ENCODE measurements around the gene PRRT1B.

Gene PRRT1B

GRCh38 chr9:131601683-131602181 lies 56.4 kb downstream of the PRRT1B start:
- DNase-seq, result no peak

DNA sequence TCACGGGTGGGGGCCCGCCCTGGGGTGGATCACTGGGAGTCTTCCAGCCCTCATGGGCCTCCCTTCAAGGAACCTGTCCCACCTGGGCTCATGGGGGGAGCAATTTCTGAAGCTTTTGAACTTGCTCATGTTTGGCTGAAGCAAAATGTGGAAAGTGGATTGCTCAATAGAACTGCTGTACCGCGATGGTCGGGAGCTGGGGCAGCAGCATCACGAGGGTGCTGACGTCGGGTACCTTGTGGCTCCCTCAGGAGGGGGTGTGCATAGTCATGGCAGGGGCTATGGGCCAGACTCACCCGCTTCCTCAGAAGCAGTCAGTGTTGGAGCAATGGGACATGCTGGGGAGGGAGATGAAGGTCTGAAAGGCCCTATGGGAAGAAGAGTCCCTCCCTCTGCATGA lies 57.9 kb downstream of the PRRT1B start:
- no peak for DNase-seq

GRCh38 chr9:131603711-131604439 lies 58.6 kb downstream of the PRRT1B start:
- no peak for DNase-seq

DNA sequence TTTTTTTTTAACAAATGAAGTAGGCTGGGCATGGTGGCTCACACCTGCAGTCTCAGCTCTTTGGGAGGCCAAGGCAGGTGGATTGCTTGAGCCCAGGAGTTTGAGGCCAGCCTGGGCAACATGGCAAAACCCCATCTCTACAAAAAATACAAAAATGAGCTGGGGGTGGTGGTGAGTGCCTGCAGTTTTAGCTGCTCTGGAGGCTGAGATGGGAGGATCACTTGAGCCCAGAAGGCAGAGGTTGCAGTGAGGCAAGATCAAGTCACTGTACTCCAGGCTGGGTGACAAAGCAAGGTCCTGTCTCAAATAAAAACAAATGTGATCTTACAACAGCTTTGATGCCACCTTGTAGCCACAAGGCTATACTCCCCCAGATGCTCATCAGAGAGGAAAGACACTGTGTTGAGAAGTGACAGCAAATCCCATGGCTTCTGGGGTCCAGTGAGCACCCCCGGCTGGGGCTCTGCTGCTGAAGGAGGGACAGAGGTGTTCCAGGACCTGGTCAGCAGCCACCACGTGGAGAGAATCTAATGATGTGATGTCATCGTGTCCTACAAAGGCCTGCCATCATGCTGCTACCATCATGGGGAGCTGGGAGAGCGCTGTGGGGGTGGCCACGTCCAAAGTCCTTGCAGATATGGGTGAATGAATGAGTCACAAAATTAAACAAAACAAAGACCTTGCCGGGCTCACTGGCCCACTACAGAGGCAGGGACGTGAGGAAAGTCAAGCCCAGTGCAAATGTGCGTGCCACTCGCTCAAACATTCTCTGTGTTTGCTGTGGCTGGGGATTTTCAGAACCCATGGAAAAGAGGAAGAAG lies 60.7 kb downstream of the PRRT1B start:
- no peak for DNase-seq

DNA sequence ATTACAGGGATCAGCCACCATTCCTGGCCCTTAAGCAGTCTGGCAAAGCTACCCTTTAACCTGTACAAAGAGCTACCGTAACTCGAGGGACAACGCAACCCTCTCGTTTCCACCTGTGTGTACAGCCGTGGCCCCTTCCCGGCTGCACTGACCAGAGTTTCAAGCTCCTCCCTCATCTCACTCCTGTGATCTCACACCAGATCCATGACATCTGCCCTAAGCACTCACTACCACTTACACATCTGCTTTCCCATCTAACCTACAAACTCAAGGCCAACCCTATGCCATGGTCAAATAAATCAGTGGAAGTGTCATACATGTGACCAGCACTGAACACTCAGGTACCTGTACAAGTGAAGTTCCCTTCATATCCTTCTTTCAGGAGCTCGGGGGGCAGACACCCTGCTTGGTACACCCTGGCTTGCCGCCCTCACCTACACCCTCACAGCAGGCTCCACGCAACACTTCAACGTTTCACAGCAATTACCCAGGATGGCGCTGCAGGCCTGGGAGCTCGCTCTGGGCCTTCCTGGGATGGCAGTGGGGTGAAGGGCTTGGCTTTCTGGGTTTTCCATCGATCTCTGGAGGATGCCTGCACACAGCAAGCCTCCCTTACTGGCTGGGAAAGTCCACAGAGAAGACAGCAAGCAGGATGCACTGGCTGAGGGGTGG lies 61.7 kb downstream of the PRRT1B start:
- no peak for DNase-seq

GRCh38 chr9:131607591-131607990 lies 62.3 kb downstream of the PRRT1B start:
- DNase-seq, result no peak

DNA sequence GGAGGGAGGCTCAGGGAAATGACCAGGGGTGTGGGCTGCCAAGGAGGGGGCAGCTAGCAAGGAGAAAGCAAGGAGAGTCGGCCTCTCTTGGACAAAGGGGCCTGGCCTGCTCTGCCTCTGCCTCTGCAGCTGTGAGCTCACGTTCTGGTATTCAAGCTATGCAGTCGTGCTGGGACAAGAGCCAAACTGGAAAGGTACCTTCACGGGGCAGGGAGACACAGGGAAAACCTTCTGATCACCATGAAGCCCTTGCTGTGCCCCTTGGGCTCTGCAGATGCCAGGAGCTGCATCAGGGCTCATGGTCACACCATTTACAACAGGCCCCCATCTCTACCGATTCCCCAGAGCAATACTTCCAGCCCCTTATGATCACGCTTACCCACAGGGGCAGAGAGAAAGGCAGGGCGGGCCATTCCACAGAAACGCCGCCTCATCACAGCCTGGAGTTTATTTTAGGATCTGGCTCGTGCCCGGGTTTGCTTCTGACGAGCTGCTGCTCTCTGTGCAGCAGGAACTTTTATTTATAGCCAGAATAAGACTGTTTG lies 63.2 kb downstream of the PRRT1B start:
- no peak for DNase-seq

All from stimulated activated CD4-positive, alpha-beta T cell treated with anti-CD3 and anti-CD28 coated beads, Interleukin-4, amount 100 ng/mL, for 4 hours (primary cell).